PC-3 (cell line): Measurements from ENCODE around the gene MPO. TPM values are rescaled to one million over a fixed set of nuclear protein-coding genes. Genes with fewer than 3 reads are reported as not detected.
A peak's percentile ranks its signal among the peaks of the same experiment; 100 is the strongest.

Experiments
- ATAC-seq: fragments of 200-7000 bp; cut with Tn5 transposase; 2 replicates; pipeline ENCODE4 v1.9.1; 2020; ENCODE audit warnings: mild to moderate bottlenecking, moderate library complexity
- BruUV-seq: library from RNA; stranded (reverse); fragments of 400-500 nt; replicated peaks from 2 replicates; lab custom pipeline; 2021; lab: Mats Ljungman, UMichigan
- CTCF ChIA-PET: fragments of 300-600 bp; sonication (Branson Sonifier 250); formaldehyde crosslinking; loops from one replicate; lab custom pipeline; 2022; ENCODE audit warnings: antibody characterized with exemption; lab: Charles Lee
- POLR2A ChIA-PET: fragments of 300-600 bp; sonication (Branson Sonifier 250); formaldehyde crosslinking; loops from one replicate; lab custom pipeline; 2022; ENCODE audit warnings: antibody characterized with exemption; ENCODE audit not compliant: unreplicated experiment; lab: Charles Lee
- DNase-seq: peaks from one replicate; pipeline ENCODE4 v3.0.0-alpha.2; 2015
- H2AFZ ChIP-seq: fragments of 300-600 bp; sonication (generic); 2 replicates; pipeline ENCODE4 v1.6.0; 2016; ENCODE audit warnings: antibody characterized with exemption, low read length
- H3F3A ChIP-seq: fragments of 300-600 bp; sonication (generic); one replicate; pipeline ENCODE4 v1.6.0; 2017; ENCODE audit warnings: antibody characterized with exemption, low read length, control low read depth, mild to moderate bottlenecking; ENCODE audit not compliant: unreplicated experiment
- H3K27ac ChIP-seq: fragments of 300-600 bp; sonication (generic); 2 replicates; pipeline ENCODE4 v1.5.1; 2016; ENCODE audit warnings: mild to moderate bottlenecking, low read length
- H3K27me3 ChIP-seq: fragments of 300-600 bp; sonication (generic); 2 replicates; pipeline ENCODE4 v1.6.1; 2016; ENCODE audit warnings: low read length, mixed read lengths
- H3K36me3 ChIP-seq: fragments of 300-600 bp; sonication (generic); 2 replicates; pipeline ENCODE4 v1.6.1; 2016; ENCODE audit warnings: low read depth, mixed run types, low read length, mixed read lengths
- H3K4me1 ChIP-seq: fragments of 300-600 bp; sonication (generic); 2 replicates; pipeline ENCODE4 v1.5.1; 2016; ENCODE audit warnings: low read length; ENCODE audit not compliant: insufficient read depth
- H3K4me2 ChIP-seq: fragments of 300-600 bp; sonication (generic); 2 replicates; pipeline ENCODE4 v1.6.0; 2016; ENCODE audit warnings: low read length
- H3K4me3 ChIP-seq: fragments of 300-600 bp; sonication (generic); 2 replicates; pipeline ENCODE4 v1.5.1; 2016; ENCODE audit warnings: mild to moderate bottlenecking, low read length, mixed read lengths
- H3K79me2 ChIP-seq: fragments of 300-600 bp; sonication (generic); 2 replicates; pipeline ENCODE4 v1.6.1; 2017; ENCODE audit warnings: low read length, mixed read lengths
- H3K9ac ChIP-seq: fragments of 300-600 bp; sonication (generic); 2 replicates; pipeline ENCODE4 v1.6.0; 2016; ENCODE audit warnings: mild to moderate bottlenecking, low read length
- H3K9me2 ChIP-seq: fragments of 300-600 bp; sonication (generic); replicated peaks from 2 replicates; pipeline ENCODE4 v1.6.1; 2016; ENCODE audit warnings: mixed run types, low read length, mixed read lengths
- H3K9me3 ChIP-seq: fragments of 300-600 bp; sonication (generic); 2 replicates; pipeline ENCODE4 v1.6.1; 2016; ENCODE audit warnings: low read length, mixed read lengths
- H4K20me1 ChIP-seq: fragments of 300-600 bp; sonication (generic); 2 replicates; pipeline ENCODE4 v1.6.1; 2016; ENCODE audit warnings: low read length, mixed read lengths
- EZH2 ChIP-seq: fragments of 300-600 bp; sonication (generic); IDR thresholded peaks from one replicate; pipeline ENCODE4 v1.6.1; 2017; ENCODE audit warnings: antibody characterized with exemption, mild to moderate bottlenecking, low read length; ENCODE audit not compliant: unreplicated experiment
- EZH2phosphoT487 ChIP-seq: fragments of 300-600 bp; sonication (generic); IDR thresholded peaks from 2 replicates; pipeline ENCODE4 v1.6.1; 2018; ENCODE audit warnings: mild to moderate bottlenecking, antibody characterized with exemption, low read length, borderline replicate concordance
- intact Hi-C: fragments of 100-400 bp; cut with micrococcal nuclease; formaldehyde crosslinking; loops from 2 replicates; pipeline ENCODE4 v1.9.0; 2023
- total RNA-seq: library from RNA; depleted of rRNA; stranded (reverse); fragments of >200 nt; gene quantifications from 2 replicates; pipeline ENCODE4 v1.2.3, GENCODE V29; 2014
- TF ChIP-seq, protein P1 (sequence below): fragments of 300-600 bp; sonication (generic); conservative IDR thresholded peaks from 2 replicates; pipeline ENCODE4 v1.5.1; 2017; ENCODE audit warnings: antibody characterized with exemption, low read depth, mild to moderate bottlenecking, low read length

The MPO gene
- total RNA-seq, 1 experiment from 2014 or later, result not detected

GRCh38 chr17:58233543-58233942, 47.2 kb downstream of the MPO start:
- no peak overlapping the region for H3K27ac ChIP-seq
- H3K4me1 ChIP-seq, result no peaks in the 10 kb centered on the region
- no peak overlapping the region for H3K4me2 ChIP-seq
- H3K27me3 ChIP-seq, result peaks cover 50% of the 10 kb centered on the region
- ChIA-PET CTCF (no interaction called here), POLR2A (no interaction called here)
- intact Hi-C loops, result no loop called here
- no peaks in the 10 kb centered on the region for H3F3A ChIP-seq
- TF ChIP-seq, protein P1, sequence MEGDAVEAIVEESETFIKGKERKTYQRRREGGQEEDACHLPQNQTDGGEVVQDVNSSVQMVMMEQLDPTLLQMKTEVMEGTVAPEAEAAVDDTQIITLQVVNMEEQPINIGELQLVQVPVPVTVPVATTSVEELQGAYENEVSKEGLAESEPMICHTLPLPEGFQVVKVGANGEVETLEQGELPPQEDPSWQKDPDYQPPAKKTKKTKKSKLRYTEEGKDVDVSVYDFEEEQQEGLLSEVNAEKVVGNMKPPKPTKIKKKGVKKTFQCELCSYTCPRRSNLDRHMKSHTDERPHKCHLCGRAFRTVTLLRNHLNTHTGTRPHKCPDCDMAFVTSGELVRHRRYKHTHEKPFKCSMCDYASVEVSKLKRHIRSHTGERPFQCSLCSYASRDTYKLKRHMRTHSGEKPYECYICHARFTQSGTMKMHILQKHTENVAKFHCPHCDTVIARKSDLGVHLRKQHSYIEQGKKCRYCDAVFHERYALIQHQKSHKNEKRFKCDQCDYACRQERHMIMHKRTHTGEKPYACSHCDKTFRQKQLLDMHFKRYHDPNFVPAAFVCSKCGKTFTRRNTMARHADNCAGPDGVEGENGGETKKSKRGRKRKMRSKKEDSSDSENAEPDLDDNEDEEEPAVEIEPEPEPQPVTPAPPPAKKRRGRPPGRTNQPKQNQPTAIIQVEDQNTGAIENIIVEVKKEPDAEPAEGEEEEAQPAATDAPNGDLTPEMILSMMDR, result no peak
- TF ChIP-seq EZH2phosphoT487 (no peak), EZH2 (no peak)
- DNase-seq, result no peak
- no peak overlapping the region for H3K4me3 ChIP-seq
- no peak overlapping the region for H2AFZ ChIP-seq
- H3K9me3 ChIP-seq, result no peaks in the 10 kb centered on the region
- no peaks in the 10 kb centered on the region for H4K20me1 ChIP-seq
- H3K79me2 ChIP-seq, result no peaks in the 10 kb centered on the region
- no peak for ATAC-seq
- no peaks in the 10 kb centered on the region for H3K36me3 ChIP-seq
- no TSS peak for BruUV-seq
- H3K9ac ChIP-seq, result no peak overlapping the region
- H3K9me2 ChIP-seq, result no peaks in the 10 kb centered on the region

- no peak overlapping the region for H3K9ac ChIP-seq
- no peaks in the 10 kb centered on the region for H4K20me1 ChIP-seq
- TF ChIP-seq EZH2 (no peak), EZH2phosphoT487 (no peak)
- TF ChIP-seq, protein P1, result no peak
- BruUV-seq, result no TSS peak
- no peak overlapping the region for H3K27ac ChIP-seq
- H2AFZ ChIP-seq, result no peak overlapping the region; the same call in 1 of the 2 replicates
- H3K4me1 ChIP-seq, result no peaks in the 10 kb centered on the region
- ATAC-seq, result no peak
- no peaks in the 10 kb centered on the region for H3F3A ChIP-seq
- POLR2A ChIA-PET, result no interaction called here
- H3K4me3 ChIP-seq, result no peak overlapping the region
- no peaks in the 10 kb centered on the region for H3K9me3 ChIP-seq
- H3K36me3 ChIP-seq, result no peaks in the 10 kb centered on the region
- intact Hi-C loops, result no loop called here
- DNase-seq, result peak; percentile 41
- H3K79me2 ChIP-seq, result no peaks in the 10 kb centered on the region
- H3K4me2 ChIP-seq, result no peak overlapping the region
- H3K27me3 ChIP-seq, result peaks cover 43% of the 10 kb centered on the region
- no peaks in the 10 kb centered on the region for H3K9me2 ChIP-seq
- CTCF ChIA-PET, result no interaction called here
Measured at GRCh38 chr17:58232707-58233156, 48.0 kb downstream of the MPO start.

DNA sequence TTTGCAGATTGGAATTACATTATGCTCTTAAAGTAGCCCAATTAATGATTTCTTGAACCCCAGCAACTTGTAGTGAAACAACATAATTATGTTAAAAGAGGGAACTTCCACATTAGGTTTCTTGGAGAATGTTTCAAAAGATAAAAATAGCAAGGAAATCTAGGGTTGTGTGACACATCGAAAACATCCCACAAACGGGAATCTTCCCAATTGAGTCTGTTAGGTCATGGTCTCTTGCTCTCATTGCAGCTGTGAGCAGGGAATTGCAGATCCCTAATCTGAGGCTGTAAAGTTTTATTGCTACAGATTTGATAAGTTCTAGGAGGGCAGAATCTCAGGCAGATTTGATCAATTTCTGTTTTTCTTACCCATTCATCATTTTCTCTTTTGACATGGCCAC, 49.1 kb downstream of the MPO start:
- no peak overlapping the region for H3K4me2 ChIP-seq
- ChIA-PET CTCF (no interaction called here), POLR2A (no interaction called here)
- no peaks in the 10 kb centered on the region for H3K79me2 ChIP-seq
- intact Hi-C loops, result no loop called here
- H2AFZ ChIP-seq, result no peak overlapping the region
- H3K36me3 ChIP-seq, result no peaks in the 10 kb centered on the region
- H3K4me3 ChIP-seq, result no peak overlapping the region
- H3F3A ChIP-seq, result no peaks in the 10 kb centered on the region
- no peak for DNase-seq
- TF ChIP-seq EZH2phosphoT487 (no peak), EZH2 (no peak)
- TF ChIP-seq, protein P1, result no peak
- H3K9me2 ChIP-seq, result no peaks in the 10 kb centered on the region
- H4K20me1 ChIP-seq, result no peaks in the 10 kb centered on the region
- H3K9ac ChIP-seq, result no peak overlapping the region
- no peaks in the 10 kb centered on the region for H3K9me3 ChIP-seq
- no peak overlapping the region for H3K27ac ChIP-seq
- H3K4me1 ChIP-seq, result no peaks in the 10 kb centered on the region
- no peak for ATAC-seq
- BruUV-seq, result no TSS peak
- H3K27me3 ChIP-seq, result peaks cover 34% of the 10 kb centered on the region
